Neural progenitor cell (in vitro differentiated cells): ENCODE results near the gene OR52E5. TPM values are rescaled to one million over a fixed set of nuclear protein-coding genes. Genes with fewer than 3 reads are reported as not detected.

Experiments used
- DNase-seq: peaks from one replicate; pipeline ENCODE4 v3.0.0-alpha.2; 2016; ENCODE audit warnings: low spot score
- H2AFZ ChIP-seq: fragments of 200-600 bp; sonication (generic); replicated peaks from 2 replicates; pipeline ENCODE4 v1.6.1; 2016; ENCODE audit warnings: antibody characterized with exemption
- H3F3A ChIP-seq: fragments of 200-600 bp; sonication (generic); 2 replicates; pipeline ENCODE4 v1.6.1; 2016; ENCODE audit warnings: antibody characterized with exemption, low read depth
- H3K27ac ChIP-seq: fragments of 200-600 bp; sonication (generic); 2 replicates; pipeline ENCODE4 v1.5.1; 2016; ENCODE audit warnings: mild to moderate bottlenecking
- H3K27me3 ChIP-seq: fragments of 200-600 bp; sonication (generic); 2 replicates; pipeline ENCODE4 v1.6.1; 2016; ENCODE audit warnings: mild to moderate bottlenecking, moderate library complexity
- H3K36me3 ChIP-seq: fragments of 200-600 bp; sonication (generic); 2 replicates; pipeline ENCODE4 v1.5.1; 2016
- H3K4me1 ChIP-seq: fragments of 200-600 bp; sonication (generic); 2 replicates; pipeline ENCODE4 v1.6.1; 2016; ENCODE audit warnings: mixed run types
- H3K4me2 ChIP-seq: fragments of 200-600 bp; sonication (generic); 2 replicates; pipeline ENCODE4 v1.6.1; 2016
- H3K4me3 ChIP-seq: fragments of 200-600 bp; sonication (generic); 2 replicates; pipeline ENCODE4 v1.5.1; 2016
- H3K79me2 ChIP-seq: fragments of 200-600 bp; sonication (generic); 2 replicates; pipeline ENCODE4 v1.6.1; 2016; ENCODE audit warnings: low read depth
- H3K9ac ChIP-seq: fragments of 200-600 bp; sonication (generic); 2 replicates; pipeline ENCODE4 v1.6.1; 2016
- H3K9me3 ChIP-seq: fragments of 200-600 bp; sonication (generic); 2 replicates; pipeline ENCODE4 v1.5.1; 2016; ENCODE audit warnings: low read depth
- H4K20me1 ChIP-seq: fragments of 200-600 bp; sonication (generic); 2 replicates; pipeline ENCODE4 v1.6.1; 2016; ENCODE audit warnings: low read depth
- H3K27ac Mint-ChIP-seq: 3 replicates; pipeline ENCODE4 v1.8.0; 2021; ENCODE audit warnings: mixed read lengths
- H3K27me3 Mint-ChIP-seq: 2 replicates; pipeline ENCODE4 v1.8.0; 2022; ENCODE audit warnings: low read depth, mild to moderate bottlenecking, inconsistent platforms, moderate library complexity, mixed read lengths; ENCODE audit not compliant: insufficient read depth
- H3K36me3 Mint-ChIP-seq: 3 replicates; pipeline ENCODE4 v1.8.0; 2021; ENCODE audit warnings: mixed read lengths
- H3K4me1 Mint-ChIP-seq: 3 replicates; pipeline ENCODE4 v1.8.0; 2021; ENCODE audit warnings: mixed read lengths
- H3K4me3 Mint-ChIP-seq: 3 replicates; pipeline ENCODE4 v1.8.0; 2021; ENCODE audit warnings: mild to moderate bottlenecking, moderate library complexity, mixed read lengths
- H3K9me3 Mint-ChIP-seq: 3 replicates; pipeline ENCODE4 v1.8.0; 2020; ENCODE audit warnings: mixed read lengths
- EZH2 ChIP-seq: fragments of 200-600 bp; sonication (generic); IDR thresholded peaks from 2 replicates; pipeline ENCODE4 v1.6.1; 2017; ENCODE audit warnings: antibody characterized with exemption, mild to moderate bottlenecking, moderate library complexity
- EZH2phosphoT487 ChIP-seq: fragments of 200-600 bp; sonication (generic); IDR thresholded peaks from 2 replicates; pipeline ENCODE4 v1.6.1; 2017; ENCODE audit warnings: antibody characterized with exemption
- total RNA-seq: library from RNA; depleted of rRNA; stranded (reverse); fragments of >200 nt; gene quantifications from 2 replicates; pipeline ENCODE4 v1.2.3, GENCODE V29; 2015; ENCODE audit warnings: low replicate concordance
- TF ChIP-seq, protein P1 (sequence below): fragments of 200-600 bp; sonication (generic); IDR thresholded peaks from 2 replicates; pipeline ENCODE4 v1.5.1; 2017; ENCODE audit warnings: antibody characterized with exemption, mild to moderate bottlenecking

The OR52E5 gene
- total RNA-seq, 1 donor from 2014 or later, result not detected

DNA sequence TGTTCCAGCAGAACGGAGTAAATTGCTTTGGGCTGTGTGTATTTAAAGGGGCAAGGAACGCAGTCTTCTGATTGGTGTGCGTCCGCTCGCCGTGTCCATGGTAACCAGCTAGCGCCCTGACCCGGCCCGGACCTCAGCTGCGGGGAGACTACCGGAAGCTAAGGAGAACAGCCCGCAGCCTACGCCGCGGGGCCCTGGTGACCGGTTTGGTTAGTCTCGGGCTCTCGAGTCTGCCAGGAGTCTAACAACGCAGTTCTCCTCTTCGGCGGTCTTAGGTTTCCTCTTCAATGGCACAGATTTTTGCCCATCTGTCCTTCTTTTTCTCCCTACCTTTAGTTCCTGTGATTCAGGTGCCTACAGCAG is 45.6 kb downstream of the OR52E5 start:
- no peak overlapping the region for H3K4me3 Mint-ChIP-seq
- no peak overlapping the region for H3K27ac ChIP-seq
- H3K79me2 ChIP-seq, result no peaks in the 10 kb centered on the region
- no peak overlapping the region for H3K4me2 ChIP-seq
- no peaks in the 10 kb centered on the region for H4K20me1 ChIP-seq
- no peak overlapping the region for H3K27ac Mint-ChIP-seq
- H3K9ac ChIP-seq, result no peak overlapping the region
- no peaks in the 10 kb centered on the region for H3K9me3 ChIP-seq
- H3K27me3 Mint-ChIP-seq, result peaks cover 5% of the 10 kb centered on the region
- no peak for DNase-seq
- H2AFZ ChIP-seq, result no peak overlapping the region
- H3F3A ChIP-seq, result no peaks in the 10 kb centered on the region
- no peaks in the 10 kb centered on the region for H3K4me1 ChIP-seq
- H3K4me3 ChIP-seq, result no peak overlapping the region
- H3K9me3 Mint-ChIP-seq, result peaks cover 14% of the 10 kb centered on the region
- no peaks in the 10 kb centered on the region for H3K4me1 Mint-ChIP-seq
- TF ChIP-seq, protein P1, sequence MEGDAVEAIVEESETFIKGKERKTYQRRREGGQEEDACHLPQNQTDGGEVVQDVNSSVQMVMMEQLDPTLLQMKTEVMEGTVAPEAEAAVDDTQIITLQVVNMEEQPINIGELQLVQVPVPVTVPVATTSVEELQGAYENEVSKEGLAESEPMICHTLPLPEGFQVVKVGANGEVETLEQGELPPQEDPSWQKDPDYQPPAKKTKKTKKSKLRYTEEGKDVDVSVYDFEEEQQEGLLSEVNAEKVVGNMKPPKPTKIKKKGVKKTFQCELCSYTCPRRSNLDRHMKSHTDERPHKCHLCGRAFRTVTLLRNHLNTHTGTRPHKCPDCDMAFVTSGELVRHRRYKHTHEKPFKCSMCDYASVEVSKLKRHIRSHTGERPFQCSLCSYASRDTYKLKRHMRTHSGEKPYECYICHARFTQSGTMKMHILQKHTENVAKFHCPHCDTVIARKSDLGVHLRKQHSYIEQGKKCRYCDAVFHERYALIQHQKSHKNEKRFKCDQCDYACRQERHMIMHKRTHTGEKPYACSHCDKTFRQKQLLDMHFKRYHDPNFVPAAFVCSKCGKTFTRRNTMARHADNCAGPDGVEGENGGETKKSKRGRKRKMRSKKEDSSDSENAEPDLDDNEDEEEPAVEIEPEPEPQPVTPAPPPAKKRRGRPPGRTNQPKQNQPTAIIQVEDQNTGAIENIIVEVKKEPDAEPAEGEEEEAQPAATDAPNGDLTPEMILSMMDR, result no peak
- no peak for TF ChIP-seq EZH2phosphoT487
- no peaks in the 10 kb centered on the region for H3K36me3 Mint-ChIP-seq
- H3K36me3 ChIP-seq, result no peaks in the 10 kb centered on the region
- H3K27me3 ChIP-seq, result no peaks in the 10 kb centered on the region

- H3K4me1 ChIP-seq, result no peaks in the 10 kb centered on the region
- no peaks in the 10 kb centered on the region for H3K36me3 Mint-ChIP-seq
- no peaks in the 10 kb centered on the region for H3K79me2 ChIP-seq
- H3K4me2 ChIP-seq, result no peak overlapping the region
- H3K4me3 Mint-ChIP-seq, result no peak overlapping the region
- H3K27me3 ChIP-seq, result no peaks in the 10 kb centered on the region
- no peak overlapping the region for H3K4me3 ChIP-seq
- no peak for DNase-seq
- H3K27ac ChIP-seq, result no peak overlapping the region
- TF ChIP-seq, protein P1, result no peak
- TF ChIP-seq EZH2 (no peak), EZH2phosphoT487 (no peak)
- no peaks in the 10 kb centered on the region for H3K36me3 ChIP-seq
- H2AFZ ChIP-seq, result no peak overlapping the region
- H3K9ac ChIP-seq, result no peak overlapping the region
- H3K27ac Mint-ChIP-seq, result no peak overlapping the region
- H3K27me3 Mint-ChIP-seq, result peaks cover 4% of the 10 kb centered on the region
- no peaks in the 10 kb centered on the region for H3K9me3 ChIP-seq
- peaks cover 12% of the 10 kb centered on the region for H3K9me3 Mint-ChIP-seq
- H4K20me1 ChIP-seq, result no peaks in the 10 kb centered on the region
- H3F3A ChIP-seq, result no peaks in the 10 kb centered on the region
- no peaks in the 10 kb centered on the region for H3K4me1 Mint-ChIP-seq
Observed at GRCh38 chr11:5940748-5941147, 47.7 kb downstream of the OR52E5 start.

DNA sequence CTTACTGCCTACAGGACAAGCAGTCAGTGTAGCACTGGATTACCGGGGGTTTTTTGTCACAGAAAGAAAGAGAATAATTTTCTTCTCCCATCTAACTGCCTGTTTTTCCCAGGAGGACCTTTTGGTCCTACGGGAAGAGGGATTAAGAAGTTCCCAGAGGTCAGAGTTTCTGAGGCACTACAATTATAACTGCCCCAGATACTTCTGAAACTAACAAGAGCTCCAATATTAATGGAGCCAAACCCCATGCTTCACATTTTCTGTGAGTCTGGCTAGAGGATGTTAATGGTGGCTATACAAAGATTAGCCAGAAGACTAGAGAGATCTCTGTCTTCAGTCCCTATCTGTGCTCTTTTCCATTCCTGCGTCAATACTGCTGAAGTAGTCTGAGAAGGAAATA is 48.9 kb downstream of the OR52E5 start, which contains the start of gene OR56A3:
OR56A3 (plus strand) TSS at position 301 of the 400 bp plus-strand sequence. CDS start 5,096 bp downstream, outside the sequence.
- TF ChIP-seq, protein P1, result no peak
- no peak for TF ChIP-seq EZH2phosphoT487
- no peak for TF ChIP-seq EZH2
- no peaks in the 10 kb centered on the region for H3K4me1 ChIP-seq
- H3K36me3 ChIP-seq, result no peaks in the 10 kb centered on the region
- no peak within 1 kb of the TSS for H3K4me2 ChIP-seq
- H3K9me3 ChIP-seq, result no peaks in the 10 kb centered on the region
- no peak within 1 kb of the TSS for H3K9ac ChIP-seq
- H3K27me3 ChIP-seq, result no peaks in the 10 kb centered on the region
- H4K20me1 ChIP-seq, result no peaks in the 10 kb centered on the region
- no peaks in the 10 kb centered on the region for H3K79me2 ChIP-seq
- H2AFZ ChIP-seq, result no peak within 1 kb of the TSS
- H3F3A ChIP-seq, result no peaks in the 10 kb centered on the region
- no peaks in the 10 kb centered on the region for H3K4me1 Mint-ChIP-seq
- no peak within 1 kb of the TSS for H3K27ac ChIP-seq
- no peak within 1 kb of the TSS for H3K27ac Mint-ChIP-seq
- H3K36me3 Mint-ChIP-seq, result no peaks in the 10 kb centered on the region
- no peaks in the 10 kb centered on the region for H3K27me3 Mint-ChIP-seq
- peaks cover 8% of the 10 kb centered on the region for H3K9me3 Mint-ChIP-seq
- no peak within 1 kb of the TSS for H3K4me3 Mint-ChIP-seq
- H3K4me3 ChIP-seq, result no peak within 1 kb of the TSS
- DNase-seq, result no peak

Other genes with a start within 250 kb of the OR52E5 start
- 24.5 and 26.7 TPM in 2 replicates for gene TRIM5, start 208.1 kb upstream of the OR52E5 start, total RNA-seq
- 15.1 and 21.3 TPM in 2 replicates for gene TRIM22, start 203.4 kb upstream of the OR52E5 start, total RNA-seq
- gene OR56B1, start 156.8 kb upstream of the OR52E5 start, total RNA-seq, result 0.41 TPM in 1 of 2 replicates, not detected in the other
- gene OR52N4, start 139.0 kb upstream of the OR52E5 start, total RNA-seq, result 0.12 TPM in 1 of 2 replicates, not detected in the other
- gene OR52N5, start 109.9 kb upstream of the OR52E5 start, total RNA-seq, result not detected in 2 replicates
- 0.12 TPM in 1 of 2 replicates, not detected in the other for gene OR52N1, start 101.9 kb upstream of the OR52E5 start, total RNA-seq
- not detected in 2 replicates for gene OR52N2, start 84.3 kb upstream of the OR52E5 start, total RNA-seq
- gene OR52E6, start 51.3 kb upstream of the OR52E5 start, total RNA-seq, result not detected in 2 replicates
- 0.46 TPM in 1 of 2 replicates, not detected in the other for gene OR52E8, start 35.5 kb upstream of the OR52E5 start, total RNA-seq
- gene OR52E4, start 12.6 kb upstream of the OR52E5 start, total RNA-seq, result not detected in 2 replicates
- not detected in 2 replicates for gene OR56A3, start 49.0 kb downstream of the OR52E5 start, total RNA-seq
- gene OR56A5, start 75.3 kb downstream of the OR52E5 start, total RNA-seq, result 0.40 TPM in 1 of 2 replicates, not detected in the other
- 2.3 TPM in 1 of 2 replicates, not detected in the other for gene OR52L1, start 93.8 kb downstream of the OR52E5 start, total RNA-seq
- gene OR56A4, start 113.7 kb downstream of the OR52E5 start, total RNA-seq, result 0.30 and 0.62 TPM in 2 replicates
- 0.87 and 1.8 TPM in 2 replicates for gene OR56A1, start 137.6 kb downstream of the OR52E5 start, total RNA-seq
- gene OR56B4, start 214.5 kb downstream of the OR52E5 start, total RNA-seq, result not detected in 2 replicates